OCI-LY1 (cell line): ENCODE data around the gene DDI2.

ENCODE experiments used
- H2AFZ ChIP-seq: fragments of 200-600 bp; sonication (generic), shearing (Covaris generic); 2 replicates; pipeline ENCODE4 v1.6.0; 2014; ENCODE audit warnings: antibody characterized with exemption, mild to moderate bottlenecking, low read length
- H3F3A ChIP-seq: fragments of 200-600 bp; sonication (generic), shearing (Covaris generic); 2 replicates; pipeline ENCODE4 v1.6.0; 2014; ENCODE audit warnings: mild to moderate bottlenecking, antibody characterized with exemption, low read length, moderate library complexity; ENCODE audit not compliant: insufficient read depth
- H3K27ac ChIP-seq: fragments of 200-600 bp; sonication (generic); 2 replicates; pipeline ENCODE4 v1.5.1; 2014; ENCODE audit warnings: low read length, mixed run types, mild to moderate bottlenecking, low read depth; ENCODE audit not compliant: poor library complexity, severe bottlenecking
- H3K27me3 ChIP-seq: fragments of 200-600 bp; sonication (generic); 2 replicates; pipeline ENCODE4 v1.6.0; 2014; ENCODE audit warnings: antibody characterized with exemption, mild to moderate bottlenecking, low read length, moderate library complexity; ENCODE audit not compliant: insufficient read depth
- H3K36me3 ChIP-seq: fragments of 200-600 bp; sonication (generic); 2 replicates; pipeline ENCODE4 v1.6.1; 2014; ENCODE audit warnings: mild to moderate bottlenecking, antibody characterized with exemption, low read length, moderate library complexity, mixed read lengths; ENCODE audit not compliant: insufficient read depth
- H3K4me1 ChIP-seq: fragments of 200-600 bp; sonication (generic); 2 replicates; pipeline ENCODE4 v1.5.1; 2014; ENCODE audit warnings: mild to moderate bottlenecking, low read length, moderate library complexity; ENCODE audit not compliant: insufficient read depth, severe bottlenecking
- H3K4me2 ChIP-seq: fragments of 200-600 bp; sonication (generic), shearing (Covaris generic); 2 replicates; pipeline ENCODE4 v1.6.1; 2014; ENCODE audit warnings: low read length
- H3K4me3 ChIP-seq: fragments of 200-600 bp; sonication (generic); 2 replicates; pipeline ENCODE4 v1.5.1; 2014; ENCODE audit warnings: low read length, low read depth, mild to moderate bottlenecking, mixed read lengths; ENCODE audit not compliant: poor library complexity, severe bottlenecking
- H3K79me2 ChIP-seq: fragments of 200-600 bp; shearing (Covaris generic); 2 replicates; pipeline ENCODE4 v1.6.1; 2016; ENCODE audit warnings: mixed run types, low read length, mixed read lengths; ENCODE audit not compliant: insufficient read depth
- H3K9ac ChIP-seq: fragments of 200-600 bp; sonication (generic), shearing (Covaris generic); 2 replicates; pipeline ENCODE4 v1.6.1; 2014; ENCODE audit warnings: mild to moderate bottlenecking, low read length, mixed read lengths
- H3K9me2 ChIP-seq: fragments of 200-600 bp; sonication (generic), shearing (Covaris generic); 2 replicates; pipeline ENCODE4 v1.6.1; 2014; ENCODE audit warnings: low read depth, mild to moderate bottlenecking, low read length, mixed read lengths
- H3K9me3 ChIP-seq: fragments of 200-600 bp; shearing (Covaris generic); 2 replicates; pipeline ENCODE4 v1.6.1; 2014; ENCODE audit warnings: low read length, mixed read lengths
- H4K20me1 ChIP-seq: fragments of 200-600 bp; sonication (generic), shearing (Covaris generic); 2 replicates; pipeline ENCODE4 v1.6.0; 2016; ENCODE audit warnings: mild to moderate bottlenecking, low read length; ENCODE audit not compliant: insufficient read depth
- CTCF ChIP-seq: fragments of 200-600 bp; sonication (generic), shearing (Covaris generic); IDR thresholded peaks from 2 replicates; pipeline ENCODE4 v1.5.1; 2017; ENCODE audit warnings: mild to moderate bottlenecking, antibody characterized with exemption, low read length, moderate library complexity, mixed read lengths
- EZH2 ChIP-seq: fragments of 200-600 bp; sonication (generic), shearing (Covaris generic); IDR thresholded peaks from 2 replicates; pipeline ENCODE4 v1.8.0; 2017; ENCODE audit warnings: borderline replicate concordance, mixed run types, mild to moderate bottlenecking, antibody characterized with exemption, low read length, moderate library complexity, mixed read lengths

Gene DDI2

GRCh38 chr1:15704526-15705183 lies 87.4 kb downstream of the DDI2 start:
- H3K4me3 ChIP-seq = no peak overlapping the region
- H3K4me1 ChIP-seq = peaks cover 8% of the 10 kb centered on the region
- no peak overlapping the region for H3K4me2 ChIP-seq
- TF ChIP-seq EZH2 (no peak), CTCF (no peak)
- no peaks in the 10 kb centered on the region for H3F3A ChIP-seq
- no peaks in the 10 kb centered on the region for H3K27me3 ChIP-seq
- H3K27ac ChIP-seq = no peak overlapping the region
- no peaks in the 10 kb centered on the region; the same call in 1 of the 2 replicates for H3K36me3 ChIP-seq
- no peaks in the 10 kb centered on the region for H3K9me2 ChIP-seq
- H2AFZ ChIP-seq = no peak overlapping the region
- no peaks in the 10 kb centered on the region for H3K9me3 ChIP-seq
- H3K79me2 ChIP-seq = peaks cover 3% of the 10 kb centered on the region; the same call in 1 of the 2 replicates
- no peaks in the 10 kb centered on the region for H4K20me1 ChIP-seq
- no peak overlapping the region for H3K9ac ChIP-seq

- no peak overlapping the region for H3K4me3 ChIP-seq
- no peaks in the 10 kb centered on the region for H3K79me2 ChIP-seq
- no peak for TF ChIP-seq CTCF
- no peak for TF ChIP-seq EZH2
Measured at GRCh38 chr1:15705184-15705566, 87.9 kb downstream of the DDI2 start.

GRCh38 chr1:15706751-15707150 lies 89.5 kb downstream of the DDI2 start:
- H4K20me1 ChIP-seq = no peaks in the 10 kb centered on the region

More at GRCh38 chr1:15705184-15705566, 87.9 kb downstream of the DDI2 start:
- H3K9me2 ChIP-seq = no peaks in the 10 kb centered on the region
- no peak overlapping the region for H3K9ac ChIP-seq
- no peaks in the 10 kb centered on the region; the same call in 1 of the 2 replicates for H3K36me3 ChIP-seq
- H3K27me3 ChIP-seq = no peaks in the 10 kb centered on the region
- peaks cover 3% of the 10 kb centered on the region for H3K4me1 ChIP-seq
- H2AFZ ChIP-seq = no peak overlapping the region
- no peaks in the 10 kb centered on the region for H3F3A ChIP-seq
- H3K27ac ChIP-seq = no peak overlapping the region
- H3K9me3 ChIP-seq = no peaks in the 10 kb centered on the region
- no peak overlapping the region for H3K4me2 ChIP-seq
- H4K20me1 ChIP-seq = no peaks in the 10 kb centered on the region

More at GRCh38 chr1:15706751-15707150, 89.5 kb downstream of the DDI2 start:
- no peaks in the 10 kb centered on the region for H3F3A ChIP-seq
- H3K4me1 ChIP-seq = peaks cover under 1% of the 10 kb centered on the region
- no peak overlapping the region for H3K9ac ChIP-seq
- no peaks in the 10 kb centered on the region for H3K27me3 ChIP-seq
- no peaks in the 10 kb centered on the region for H3K9me2 ChIP-seq
- TF ChIP-seq EZH2 = no peak
- TF ChIP-seq CTCF = no peak
- H3K79me2 ChIP-seq = no peaks in the 10 kb centered on the region
- no peak overlapping the region for H3K4me3 ChIP-seq
- H3K27ac ChIP-seq = no peak overlapping the region
- no peak overlapping the region for H3K4me2 ChIP-seq
- no peaks in the 10 kb centered on the region for H3K9me3 ChIP-seq
- H2AFZ ChIP-seq = no peak overlapping the region
- no peaks in the 10 kb centered on the region; the same call in 1 of the 2 replicates for H3K36me3 ChIP-seq
